HG03108 (cell line): Measurements from ENCODE around the gene LMBR1.
"Not testable (repeated sequence)": the region's sequence is repeated elsewhere in the genome, so short reads cannot be mapped to it uniquely, and the experiment has no call there.

ENCODE experiments used
- ATAC-seq: cut with Tn5 transposase; IDR thresholded peaks from one replicate; pipeline ENCODE4 v1.9.1; 2021; ENCODE audit warnings: moderate library complexity; ENCODE audit not compliant: unreplicated experiment

LMBR1 gene

GRCh38 chr7:156701787-156702186 is 191.2 kb downstream of the LMBR1 start:
- not testable (repeated sequence) for ATAC-seq

GRCh38 chr7:156698512-156698911 is 194.5 kb downstream of the LMBR1 start:
- ATAC-seq: not testable (repeated sequence)

- not testable (repeated sequence) for ATAC-seq
Observed at GRCh38 chr7:156697283-156697682, 195.7 kb downstream of the LMBR1 start.

- no peak for ATAC-seq
Observed at GRCh38 chr7:156693627-156694026, 199.4 kb downstream of the LMBR1 start.

- no peak for ATAC-seq
Observed at GRCh38 chr7:156692849-156693248, 200.1 kb downstream of the LMBR1 start.

GRCh38 chr7:156691764-156692163 is 201.2 kb downstream of the LMBR1 start:
- ATAC-seq: no peak

GRCh38 chr7:156684661-156685060 is 208.3 kb downstream of the LMBR1 start:
- no peak for ATAC-seq

- ATAC-seq: no peak
Observed at GRCh38 chr7:156684251-156684650, 208.7 kb downstream of the LMBR1 start.

- ATAC-seq: no peak
Observed at GRCh38 chr7:156682928-156683327, 210.1 kb downstream of the LMBR1 start.

- ATAC-seq: no peak
Observed at GRCh38 chr7:156680281-156680680, 212.7 kb downstream of the LMBR1 start.

- no peak for ATAC-seq
Observed at GRCh38 chr7:156677374-156678054, 215.5 kb downstream of the LMBR1 start.

GRCh38 chr7:156676263-156676662 is 216.7 kb downstream of the LMBR1 start:
- ATAC-seq: no peak

GRCh38 chr7:156675721-156676120 is 217.3 kb downstream of the LMBR1 start:
- ATAC-seq: no peak

GRCh38 chr7:156673902-156674301 is 219.1 kb downstream of the LMBR1 start:
- no peak for ATAC-seq

- no peak for ATAC-seq
Observed at GRCh38 chr7:156673454-156673853, 219.5 kb downstream of the LMBR1 start.

- ATAC-seq: no peak
Observed at GRCh38 chr7:156669035-156669828, 223.8 kb downstream of the LMBR1 start.

GRCh38 chr7:156668130-156668741 is 224.7 kb downstream of the LMBR1 start:
- no peak for ATAC-seq

GRCh38 chr7:156667110-156667426 is 225.9 kb downstream of the LMBR1 start:
- no peak for ATAC-seq

- no peak for ATAC-seq
Observed at GRCh38 chr7:156666368-156667109, 226.4 kb downstream of the LMBR1 start.

GRCh38 chr7:156665101-156665500 is 227.9 kb downstream of the LMBR1 start:
- ATAC-seq: no peak

GRCh38 chr7:156662277-156662676 is 230.7 kb downstream of the LMBR1 start:
- no peak for ATAC-seq
